ENCODE measurements around the gene TNP1.

- TF ChIP-seq CTCF (IDR thresholded peaks at IDR 0.05) (no peak), POLR2A (IDR thresholded peaks at IDR 0.05) (no peak), EP300 (IDR thresholded peaks at IDR 0.05) (no peak)
Observed at GRCh38 chr2:216833061-216833460, 26.8 kb downstream of the TNP1 start.

All from ovary (tissue), 3 donors.